Right lobe of liver (tissue), 4 donors: ENCODE results near the gene RARS1.

ENCODE experiments used
- CTCF ChIP-seq, 4 donors: fragments of 200-600 bp in 3 of 4; fragments of 450-650 bp in 1 of 4; IDR thresholded peaks; one replicate each; pipeline versions ENCODE4 v1.5.1 to v1.8.0; 2016 to 2022; ENCODE audit warnings: antibody characterized with exemption in 4 of 4, mild to moderate bottlenecking in 2 of 4
- POLR2A ChIP-seq: fragments of 450-650 bp; IDR thresholded peaks from one replicate; pipeline ENCODE4 v1.6.1; 2017; ENCODE audit warnings: antibody characterized with exemption, mild to moderate bottlenecking
- donor health status: DM: no; HTN: no; CAD: no.
- donor health status: DM: no; HTN: no; CAD: no.
- donor health status: DM: no; HTN: yes; CAD: no.

GRCh38 chr5:168479166-168479565 is 7.1 kb upstream of the RARS1 start:
- TF ChIP-seq CTCF (IDR thresholded peaks at IDR 0.05) (no peak), POLR2A (no peak)
